ENCODE measurements around the gene KLHL2.

DNA sequence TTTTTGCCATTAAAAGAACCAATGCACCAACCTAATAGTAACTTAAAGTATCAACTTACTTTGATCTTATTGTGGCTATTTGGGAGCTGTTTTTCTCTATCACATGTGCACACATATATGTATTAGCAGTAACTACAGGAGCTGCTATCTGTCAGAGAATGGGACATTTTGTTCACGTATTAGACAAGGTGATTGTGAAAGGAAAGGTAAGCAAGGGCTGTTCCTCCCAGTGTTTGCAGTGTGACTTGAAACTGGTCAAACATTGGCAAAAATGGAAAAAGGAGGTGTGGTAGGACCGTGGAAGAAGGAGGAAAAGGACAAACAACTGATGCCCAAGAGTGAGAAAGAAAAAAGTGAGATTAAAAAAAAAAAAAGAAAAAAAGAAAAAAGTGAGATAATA, 43.1 kb upstream of the KLHL2 start:
- TF ChIP-seq, protein P1, sequence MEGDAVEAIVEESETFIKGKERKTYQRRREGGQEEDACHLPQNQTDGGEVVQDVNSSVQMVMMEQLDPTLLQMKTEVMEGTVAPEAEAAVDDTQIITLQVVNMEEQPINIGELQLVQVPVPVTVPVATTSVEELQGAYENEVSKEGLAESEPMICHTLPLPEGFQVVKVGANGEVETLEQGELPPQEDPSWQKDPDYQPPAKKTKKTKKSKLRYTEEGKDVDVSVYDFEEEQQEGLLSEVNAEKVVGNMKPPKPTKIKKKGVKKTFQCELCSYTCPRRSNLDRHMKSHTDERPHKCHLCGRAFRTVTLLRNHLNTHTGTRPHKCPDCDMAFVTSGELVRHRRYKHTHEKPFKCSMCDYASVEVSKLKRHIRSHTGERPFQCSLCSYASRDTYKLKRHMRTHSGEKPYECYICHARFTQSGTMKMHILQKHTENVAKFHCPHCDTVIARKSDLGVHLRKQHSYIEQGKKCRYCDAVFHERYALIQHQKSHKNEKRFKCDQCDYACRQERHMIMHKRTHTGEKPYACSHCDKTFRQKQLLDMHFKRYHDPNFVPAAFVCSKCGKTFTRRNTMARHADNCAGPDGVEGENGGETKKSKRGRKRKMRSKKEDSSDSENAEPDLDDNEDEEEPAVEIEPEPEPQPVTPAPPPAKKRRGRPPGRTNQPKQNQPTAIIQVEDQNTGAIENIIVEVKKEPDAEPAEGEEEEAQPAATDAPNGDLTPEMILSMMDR (IDR thresholded peaks at IDR 0.05) = no peak
- TF ChIP-seq POLR2AphosphoS5 (IDR thresholded peaks at IDR 0.05) (no peak), POLR2A (IDR thresholded peaks at IDR 0.05) (no peak)
